GM21723 (cell line): ENCODE data around the gene MS4A14.
A peak's percentile ranks its signal among the peaks of the same experiment; 100 is the strongest.
"Not testable (repeated sequence)": the region's sequence is repeated elsewhere in the genome, so short reads cannot be mapped to it uniquely, and the experiment has no call there.

ENCODE experiments used
- ATAC-seq: cut with Tn5 transposase; IDR thresholded peaks from one replicate; pipeline ENCODE4 v1.9.1; 2021; ENCODE audit warnings: mild to moderate bottlenecking, moderate library complexity; ENCODE audit not compliant: unreplicated experiment

The MS4A14 gene

GRCh38 chr11:60396382-60396781 is at the start of gene MS4A14:
TSS of gene MS4A14 (plus strand) at chr11:60396459. CDS start at chr11:60396579, 120 bp downstream.
- peak; percentile 24 for ATAC-seq

GRCh38 chr11:60347084-60347797 is 49.0 kb upstream of the MS4A14 start:
- ATAC-seq, result peak; percentile 82

GRCh38 chr11:60348116-60348515 is 48.1 kb upstream of the MS4A14 start:
- ATAC-seq, result no peak

GRCh38 chr11:60349990-60350389 is 46.3 kb upstream of the MS4A14 start:
- ATAC-seq, result no peak

GRCh38 chr11:60357771-60358170 is 38.5 kb upstream of the MS4A14 start:
- ATAC-seq, result no peak

- ATAC-seq, result no peak
Observed at GRCh38 chr11:60360621-60361020, 35.6 kb upstream of the MS4A14 start.

- ATAC-seq, result no peak
Observed at GRCh38 chr11:60362241-60362640, 34.0 kb upstream of the MS4A14 start.

- ATAC-seq, result peak; percentile 64
Observed at GRCh38 chr11:60363542-60364470, 32.5 kb upstream of the MS4A14 start.

GRCh38 chr11:60366262-60366904 is 29.9 kb upstream of the MS4A14 start:
- not testable (repeated sequence) for ATAC-seq

- peak; percentile 84 for ATAC-seq
Observed at GRCh38 chr11:60367009-60367408, 29.2 kb upstream of the MS4A14 start.

- ATAC-seq, result no peak
Observed at GRCh38 chr11:60367896-60368295, 28.4 kb upstream of the MS4A14 start.

GRCh38 chr11:60370252-60370810 is 25.9 kb upstream of the MS4A14 start:
- no peak for ATAC-seq

GRCh38 chr11:60370811-60371298 is 25.4 kb upstream of the MS4A14 start:
- no peak for ATAC-seq

- ATAC-seq, result no peak
Observed at GRCh38 chr11:60371386-60371785, 24.9 kb upstream of the MS4A14 start.

- no peak for ATAC-seq
Observed at GRCh38 chr11:60371854-60372253, 24.4 kb upstream of the MS4A14 start.

- ATAC-seq, result no peak
Observed at GRCh38 chr11:60372767-60373166, 23.5 kb upstream of the MS4A14 start.

GRCh38 chr11:60375316-60375715 is 20.9 kb upstream of the MS4A14 start:
- ATAC-seq, result no peak

- no peak for ATAC-seq
Observed at GRCh38 chr11:60376601-60377000, 19.7 kb upstream of the MS4A14 start.

GRCh38 chr11:60377401-60378136 is 18.7 kb upstream of the MS4A14 start:
- peak; percentile 62 for ATAC-seq

- ATAC-seq, result peak; percentile 91
Observed at GRCh38 chr11:60378354-60378753, 17.9 kb upstream of the MS4A14 start, which contains the start of gene MS4A7. TSS of gene MS4A7 (plus strand) at chr11:60378532. CDS start at chr11:60383142, 4,610 bp downstream.
